ENCODE results near the gene ELK4.

ELK4 gene

GRCh38 chr1:205630241-205630640, 1.6 kb downstream of the ELK4 start:
- DNase-seq: no peak

GRCh38 chr1:205629751-205630150, 2.1 kb downstream of the ELK4 start:
- no peak for DNase-seq

GRCh38 chr1:205627956-205628355, 3.9 kb downstream of the ELK4 start:
- no peak for DNase-seq

GRCh38 chr1:205626216-205626615, 5.6 kb downstream of the ELK4 start:
- DNase-seq: no peak

- no peak for DNase-seq
Measured at GRCh38 chr1:205623646-205624045, 8.2 kb downstream of the ELK4 start.

GRCh38 chr1:205620269-205620668, 11.5 kb downstream of the ELK4 start:
- no peak for DNase-seq

GRCh38 chr1:205619376-205619775, 12.4 kb downstream of the ELK4 start:
- no peak for DNase-seq

- DNase-seq: no peak
Measured at GRCh38 chr1:205616563-205617293, 15.1 kb downstream of the ELK4 start.

- DNase-seq: no peak
Measured at GRCh38 chr1:205615789-205616188, 16.0 kb downstream of the ELK4 start.

- no peak for DNase-seq
Measured at GRCh38 chr1:205613854-205614412, 17.9 kb downstream of the ELK4 start.

- no peak for DNase-seq
Measured at GRCh38 chr1:205612556-205612955, 19.3 kb downstream of the ELK4 start.

- no peak for DNase-seq
Measured at GRCh38 chr1:205612104-205612503, 19.7 kb downstream of the ELK4 start.

- no peak for DNase-seq
Measured at GRCh38 chr1:205610901-205611466, 20.8 kb downstream of the ELK4 start.

- no peak for DNase-seq
Measured at GRCh38 chr1:205610036-205610435, 21.8 kb downstream of the ELK4 start.

GRCh38 chr1:205604825-205605505, 26.8 kb downstream of the ELK4 start:
- DNase-seq: no peak

GRCh38 chr1:205604059-205604458, 27.8 kb downstream of the ELK4 start:
- no peak for DNase-seq

- DNase-seq: no peak
Measured at GRCh38 chr1:205601205-205601604, 30.6 kb downstream of the ELK4 start.

GRCh38 chr1:205600085-205600484, 31.7 kb downstream of the ELK4 start:
- DNase-seq: no peak

- DNase-seq: peak in 1 of 56 donors; percentile 41
Measured at GRCh38 chr1:205599669-205600042, 32.2 kb downstream of the ELK4 start.

- peak in 30 of 56 donors; percentile 12 to 62 (median 31) for DNase-seq
Measured at GRCh38 chr1:205598841-205599668, 32.8 kb downstream of the ELK4 start.

GRCh38 chr1:205597691-205598314, 34.0 kb downstream of the ELK4 start:
- DNase-seq: no peak

Data from amygdala (tissue), 56 donors.